Heart right ventricle (tissue), 16 donors: Measurements from ENCODE around the gene SRGAP1. TPM values are rescaled to one million over a fixed set of nuclear protein-coding genes. Genes with fewer than 3 reads are reported as not detected.

ENCODE experiments used
- ATAC-seq, 8 donors: fragments of 200-7000 bp; cut with Tn5 transposase; one replicate each; pipeline ENCODE4 v1.9.1; 2020; ENCODE audit warnings: mild to moderate bottlenecking in 8 of 8, moderate library complexity in 8 of 8, moderate number of reproducible peaks in 1 of 8
- DNase-seq, 2 donors: peaks; one replicate each; pipeline ENCODE4 v3.0.0-alpha.2; 2020
- H3K27ac ChIP-seq, 10 donors: fragments of 200-600 bp; sonication (generic) in 2 of 10; one replicate each; pipeline versions ENCODE4 v1.5.0 to v1.8.0; 2020 to 2022; ENCODE audit warnings: mild to moderate bottlenecking in 3 of 10
- H3K27me3 ChIP-seq, 7 donors: fragments of 200-600 bp; one replicate each; pipeline ENCODE4 v1.8.0; 2021 to 2022; ENCODE audit warnings: mild to moderate bottlenecking in 2 of 7
- H3K36me3 ChIP-seq, 9 donors: fragments of 200-600 bp; sonication (generic) in 1 of 9; one replicate each; pipeline versions ENCODE4 v1.5.0 to v1.8.0; 2020 to 2022; ENCODE audit warnings: mild to moderate bottlenecking in 2 of 9
- H3K4me1 ChIP-seq, 9 donors: fragments of 200-600 bp; sonication (generic) in 1 of 9; one replicate each; pipeline versions ENCODE4 v1.5.0 to v1.8.0; 2020 to 2022; ENCODE audit warnings: mild to moderate bottlenecking in 4 of 9
- H3K4me3 ChIP-seq, 10 donors: fragments of 200-600 bp; sonication (generic) in 2 of 10; one replicate each; pipeline versions ENCODE4 v1.5.0 to v1.8.0; 2020 to 2022; ENCODE audit warnings: mild to moderate bottlenecking in 7 of 10, moderate library complexity in 2 of 10
- H3K9me3 ChIP-seq, 11 donors: fragments of 200-600 bp in 10 of 11; sonication (generic) in 2 of 11; one replicate each; pipeline versions ENCODE4 v1.5.0 to v1.8.0; 2013 to 2022; ENCODE audit warnings: mild to moderate bottlenecking in 2 of 11, control low read depth in 1 of 11, moderate library complexity in 1 of 11
- WGBS, 2 donors: extraction: QIAGEN DNeasy Blood & Tissue Kit; methylation state at CpG; one replicate each; pipeline ENCODE4 v1.1.7; 2013; ENCODE audit warnings: inconsistent platforms in 1 of 2; 5-methylcytosine and 5-hydroxymethylcytosine counted together
- intact Hi-C, 10 donors: fragments of 100-400 bp; cut with DNase I; formaldehyde crosslinking; loops; one replicate each; pipeline versions ENCODE4 v1.11.1 to v1.14.2; 2022
- polyA plus RNA-seq, 2 donors: library from polyadenylated mRNA; stranded (reverse); fragments of 200-250 nt; gene quantifications; one replicate each; pipeline ENCODE4 v1.2.3, GENCODE V29; 2013
- total RNA-seq, 10 donors: library from RNA; stranded (reverse); fragmentation: NEBNext Ultra II Directional in 3 of 10; extraction: Animal tissue kit (Norgen Biotek cat#: 25700) in 3 of 10; gene quantifications; one replicate each; pipeline versions ENCODE4 v1.2.1 to v1.2.4, GENCODE V29; 2021 to 2023
- TF ChIP-seq, protein P1 (sequence below), 9 donors: fragments of 200-600 bp; sonication (generic) in 2 of 9; IDR thresholded peaks; one replicate each; pipeline versions ENCODE4 v1.5.0 to v1.8.0; 2021 to 2022; ENCODE audit warnings: antibody characterized with exemption in 9 of 9, mild to moderate bottlenecking in 5 of 9, moderate library complexity in 1 of 9
- donor health status: Arrhythmogenic right ventricular cardiomyopathy.
- donor health status: ischemic (EF 13 %, LVEDD 7.1; RV severe dilation, severe dysfunction).
- donor health status: healthy with polysubstance abuse.
- donor health status: DM: no; HTN: yes; CAD: no.
- donor health status: DM: no; HTN: no; CAD: no.
- donor health status: ischemic (EF 25% LVEDD 6.9; RV normal size, moderate dysfunction).
- donor health status: ischemic (EF 25% LVEDD 5.7; RV mildly dilated, moderate dysfunction).
- donor health status: healthy.
- donor health status: DM: yes; HTN: yes; CAD: no.
- donor health status: Ischemic cardiomyopathy.
- donor health status: ischemic (EF 35%, LVEDD 5.7; RV mildly dilated, moderate dysfunction).
- donor health status: nonischemic (EF 11% LVEDD 7.7; RV severe dilation, severe dysfunction).
- donor health status: DM: yes; HTN: yes; CAD: no.
- donor health status: PGD.
- donor health status: ischemic (EF 29% LVEDD 5.4; RV normal size, mild dysfunction).
- donor health status: nonischemic (EF 23%, LVEDD 6.1; RV moderate dilation, normal function).

SRGAP1 gene
- total and polyA plus RNA-seq, 12 donors = 1.3 to 6.4 (median 3.6) TPM

GRCh38 chr12:64063121-64063520 lies 218.6 kb downstream of the SRGAP1 start:
- H3K36me3 ChIP-seq = peaks cover 0 to 23% (median 0%) of the 10 kb centered on the region in 9 donors
- peak in 1 of 8 donors; percentile 24 for ATAC-seq
- H3K4me1 ChIP-seq = no peaks in the 10 kb centered on the region
- no peak overlapping the region for H3K27ac ChIP-seq
- WGBS, 2 donors = 49 to 58% methylated on average over 3 of the region's 3 CpGs
- no peak for DNase-seq
- TF ChIP-seq, protein P1, sequence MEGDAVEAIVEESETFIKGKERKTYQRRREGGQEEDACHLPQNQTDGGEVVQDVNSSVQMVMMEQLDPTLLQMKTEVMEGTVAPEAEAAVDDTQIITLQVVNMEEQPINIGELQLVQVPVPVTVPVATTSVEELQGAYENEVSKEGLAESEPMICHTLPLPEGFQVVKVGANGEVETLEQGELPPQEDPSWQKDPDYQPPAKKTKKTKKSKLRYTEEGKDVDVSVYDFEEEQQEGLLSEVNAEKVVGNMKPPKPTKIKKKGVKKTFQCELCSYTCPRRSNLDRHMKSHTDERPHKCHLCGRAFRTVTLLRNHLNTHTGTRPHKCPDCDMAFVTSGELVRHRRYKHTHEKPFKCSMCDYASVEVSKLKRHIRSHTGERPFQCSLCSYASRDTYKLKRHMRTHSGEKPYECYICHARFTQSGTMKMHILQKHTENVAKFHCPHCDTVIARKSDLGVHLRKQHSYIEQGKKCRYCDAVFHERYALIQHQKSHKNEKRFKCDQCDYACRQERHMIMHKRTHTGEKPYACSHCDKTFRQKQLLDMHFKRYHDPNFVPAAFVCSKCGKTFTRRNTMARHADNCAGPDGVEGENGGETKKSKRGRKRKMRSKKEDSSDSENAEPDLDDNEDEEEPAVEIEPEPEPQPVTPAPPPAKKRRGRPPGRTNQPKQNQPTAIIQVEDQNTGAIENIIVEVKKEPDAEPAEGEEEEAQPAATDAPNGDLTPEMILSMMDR (IDR thresholded peaks at IDR 0.05) = no peak
- H3K4me3 ChIP-seq = peak overlapping the region in 1 of 10 donors; percentile 1
- H3K27me3 ChIP-seq = no peaks in the 10 kb centered on the region
- H3K9me3 ChIP-seq = no peaks in the 10 kb centered on the region
- intact Hi-C loops = no loop called here

DNA sequence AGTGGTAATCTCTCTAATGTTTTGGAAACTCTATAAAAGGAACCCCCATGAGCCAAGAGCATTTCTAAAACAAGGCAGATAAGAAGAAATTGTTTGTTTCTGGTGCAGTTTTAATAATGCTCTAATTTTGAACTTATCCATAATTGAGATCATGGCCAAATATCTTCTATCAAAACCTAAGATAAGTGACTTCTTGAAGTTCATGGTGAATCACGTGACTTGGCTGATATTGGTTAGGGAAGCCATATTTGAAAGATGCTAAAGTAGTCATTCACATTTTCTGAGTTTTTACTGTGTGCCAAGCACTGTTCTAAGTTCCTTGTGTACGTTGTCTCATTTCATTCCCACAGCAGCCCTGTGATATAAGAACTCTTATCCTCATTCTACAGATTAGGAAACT lies 219.7 kb downstream of the SRGAP1 start:
- intact Hi-C loops = no loop called here
- WGBS, 2 donors = 84 to 87% methylated on average over 2 of the region's 2 CpGs
- Histone ChIP-seq H3K4me1 (no peaks in the 10 kb centered on the region), H3K4me3 (no peak overlapping the region), H3K36me3 (peaks cover 0 to 23% (median 0%) of the 10 kb centered on the region in 9 donors), H3K27me3 (no peaks in the 10 kb centered on the region), H3K27ac (no peak overlapping the region), H3K9me3 (no peaks in the 10 kb centered on the region)
- ATAC-seq (no peak), DNase-seq (no peak)
- TF ChIP-seq, protein P1 (IDR thresholded peaks at IDR 0.05) = no peak

DNA sequence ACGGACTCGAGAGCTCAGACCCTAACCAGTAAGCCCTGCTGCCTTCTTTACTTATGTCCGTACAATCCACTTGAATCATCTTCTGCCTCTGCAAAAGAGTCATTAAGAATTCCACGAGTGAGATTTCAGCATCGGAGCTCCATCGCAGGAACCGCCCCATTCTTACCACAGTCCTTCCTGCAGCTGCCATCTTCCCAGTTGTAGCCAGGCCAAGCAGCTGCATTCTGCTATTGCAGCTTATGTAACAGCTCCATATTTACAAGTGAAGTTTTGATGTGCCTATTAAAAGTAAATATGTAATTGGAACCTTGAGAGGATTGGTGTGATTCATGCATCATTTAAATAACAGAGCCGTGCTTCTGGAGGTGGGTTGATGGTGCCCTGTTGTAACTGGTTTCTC lies 220.2 kb downstream of the SRGAP1 start:
- WGBS, 2 donors = 96 to 98% methylated on average over 8 of the region's 8 CpGs
- ATAC-seq = no peak

DNA sequence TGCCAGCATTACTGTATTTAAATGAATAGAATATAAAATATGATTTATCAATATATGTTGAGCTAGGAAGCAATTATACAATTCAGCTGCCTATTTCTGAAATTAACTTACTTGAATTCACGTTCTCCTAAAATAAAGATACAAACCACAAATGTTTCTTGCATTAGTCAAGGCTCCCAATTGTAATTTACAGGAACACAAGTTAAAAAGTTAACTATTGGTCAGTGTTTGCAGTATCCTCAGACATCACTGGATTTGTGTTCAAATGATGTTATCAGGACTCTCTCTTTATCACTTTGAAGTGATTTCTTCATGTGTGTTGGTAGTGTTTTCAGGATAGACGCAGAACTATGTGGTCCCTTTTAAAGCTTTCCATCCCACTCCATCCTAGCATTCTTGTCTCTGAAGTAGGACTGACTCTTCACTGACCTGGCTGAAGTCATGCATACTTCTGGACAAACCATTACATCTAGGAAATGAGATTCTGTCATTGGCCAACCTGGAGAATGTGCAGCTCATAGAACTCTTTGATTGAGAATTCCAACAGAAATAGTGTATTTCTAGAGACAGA lies 221.5 kb downstream of the SRGAP1 start:
- DNase-seq (no peak), ATAC-seq (no peak)
- no peaks in the 10 kb centered on the region for H3K9me3 ChIP-seq
- TF ChIP-seq, protein P1 (IDR thresholded peaks at IDR 0.05) = no peak
- H3K36me3 ChIP-seq = peaks cover 0 to 23% (median 0%) of the 10 kb centered on the region in 9 donors
- 98 to 99% methylated on average over 2 of the region's 2 CpGs for WGBS, 2 donors
- H3K27ac ChIP-seq = no peak overlapping the region
- intact Hi-C loops = no loop called here
- no peaks in the 10 kb centered on the region for H3K27me3 ChIP-seq
- peaks cover 0 to 10% (median 5%) of the 10 kb centered on the region in 9 donors for H3K4me1 ChIP-seq
- no peak overlapping the region for H3K4me3 ChIP-seq

More for the DNA sequence above, 220.2 kb downstream of the SRGAP1 start:
- H3K4me1 ChIP-seq = no peaks in the 10 kb centered on the region
- intact Hi-C loops = no loop called here
- H3K27me3 ChIP-seq = no peaks in the 10 kb centered on the region
- H3K36me3 ChIP-seq = peaks cover 0 to 23% (median 0%) of the 10 kb centered on the region in 9 donors
- H3K27ac ChIP-seq = no peak overlapping the region
- H3K9me3 ChIP-seq = no peaks in the 10 kb centered on the region
- DNase-seq = no peak
- TF ChIP-seq, protein P1 (IDR thresholded peaks at IDR 0.05) = no peak
- no peak overlapping the region for H3K4me3 ChIP-seq
